HUDEP-2 (cell line): Measurements from ENCODE around the gene FSHB.
A peak's percentile ranks its signal among the peaks of the same experiment; 100 is the strongest.
"Not testable (repeated sequence)": the region's sequence is repeated elsewhere in the genome, so short reads cannot be mapped to it uniquely, and the experiment has no call there.

Experiments used
- DNase-seq, 76 experiments: peaks; one replicate each; lab custom pipeline; 2025; ENCODE audit not compliant: unreplicated experiment in 76 of 76; lab: John Stamatoyannopoulos, UW

The FSHB gene

DNA sequence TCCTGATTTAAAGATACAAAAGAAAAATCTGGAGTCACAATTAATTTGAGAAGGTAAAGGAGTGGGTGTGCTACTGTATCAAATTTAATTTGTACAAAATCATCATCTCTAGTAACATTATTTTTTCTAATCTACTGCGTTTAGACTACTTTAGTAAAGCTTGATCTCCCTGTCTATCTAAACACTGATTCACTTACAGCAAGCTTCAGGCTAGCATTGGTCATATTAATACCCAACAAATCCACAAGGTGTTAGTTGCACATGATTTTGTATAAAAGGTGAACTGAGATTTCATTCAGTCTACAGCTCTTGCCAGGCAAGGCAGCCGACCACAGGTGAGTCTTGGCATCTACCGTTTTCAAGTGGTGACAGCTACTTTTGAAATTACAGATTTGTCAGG lies at the start of gene FSHB:
Gene FSHB, plus strand, starts transcription at position 301 of the 400 bp plus-strand sequence. CDS start 889 bp downstream, outside the sequence.
- no peak for DNase-seq

DNA sequence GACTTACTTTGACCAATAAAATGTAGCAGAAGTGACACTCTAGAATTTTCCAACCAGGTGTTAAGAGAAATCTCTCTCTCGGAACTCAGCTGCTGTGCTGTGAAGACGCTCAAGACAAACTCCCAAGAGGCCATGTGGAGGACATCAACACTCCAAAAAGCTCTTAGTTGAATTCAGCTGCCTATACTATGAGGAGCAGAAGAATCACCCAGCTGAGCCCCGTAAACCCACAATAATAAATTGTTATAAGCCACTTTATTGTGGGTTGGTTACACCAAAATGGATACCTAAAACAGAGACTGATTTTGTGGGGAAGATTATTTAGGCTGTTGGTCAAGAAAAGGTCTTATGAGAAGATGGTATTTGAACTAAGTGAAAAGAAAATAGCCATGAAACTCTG lies 44.1 kb upstream of the FSHB start:
- DNase-seq = no peak

DNA sequence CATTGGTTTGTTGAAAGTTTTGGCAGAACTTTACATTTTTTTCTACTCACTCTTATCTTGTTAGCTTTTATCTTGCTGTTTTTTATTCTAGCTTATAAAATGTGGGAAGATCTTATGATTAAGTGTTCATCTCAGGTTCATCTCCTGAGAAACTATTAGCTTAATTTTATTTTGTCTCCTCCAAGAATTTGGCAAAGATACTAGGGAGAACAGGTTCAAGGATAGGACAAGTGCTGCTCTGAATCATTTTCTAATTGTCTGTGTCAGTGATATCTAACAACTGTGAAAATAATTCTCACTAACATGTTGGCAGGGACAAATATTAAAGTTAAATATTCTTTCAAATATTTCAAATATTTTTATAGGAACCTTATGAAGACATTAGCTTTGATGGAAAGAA lies 38.2 kb upstream of the FSHB start:
- DNase-seq = no peak

DNA sequence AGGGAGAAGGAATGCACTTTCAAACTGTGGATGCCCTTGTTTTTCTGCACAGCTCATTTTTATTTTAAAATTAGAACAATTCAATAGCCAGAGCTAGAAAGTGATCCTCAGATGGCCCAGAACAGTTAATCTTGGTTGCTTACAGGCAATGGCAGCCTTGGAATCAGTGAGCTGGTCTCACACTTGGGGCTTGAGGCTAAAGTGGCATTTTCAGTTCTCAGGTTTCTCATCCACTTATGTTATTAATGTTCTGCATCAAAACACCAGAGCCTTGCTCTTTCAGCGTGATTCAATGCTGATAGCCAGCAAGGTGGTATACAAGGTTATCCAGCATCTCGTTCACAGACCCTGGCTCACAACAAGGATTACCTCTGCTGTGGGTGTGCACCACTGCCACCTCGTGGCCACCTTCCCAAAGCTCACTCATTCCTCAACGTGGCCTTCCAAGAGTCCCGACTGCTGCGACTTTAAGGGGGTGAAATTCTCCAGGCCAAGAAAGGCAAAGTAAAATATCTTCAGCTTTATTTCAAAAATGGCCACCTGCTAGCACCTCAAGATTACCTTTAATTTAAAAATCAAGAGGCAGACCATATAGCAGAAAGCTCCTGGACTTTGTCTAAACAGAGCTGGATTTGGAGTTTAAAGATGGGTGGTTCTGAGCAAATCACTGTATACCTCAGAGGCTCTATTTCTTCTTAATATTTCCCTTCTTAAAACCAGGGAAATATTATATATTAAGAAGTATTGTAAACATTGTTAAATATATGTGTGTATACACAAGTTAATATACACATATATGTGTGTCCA lies 34.2 kb upstream of the FSHB start:
- peak in 30 of 76 experiments; percentile 0 to 50 (median 10) for DNase-seq

DNA sequence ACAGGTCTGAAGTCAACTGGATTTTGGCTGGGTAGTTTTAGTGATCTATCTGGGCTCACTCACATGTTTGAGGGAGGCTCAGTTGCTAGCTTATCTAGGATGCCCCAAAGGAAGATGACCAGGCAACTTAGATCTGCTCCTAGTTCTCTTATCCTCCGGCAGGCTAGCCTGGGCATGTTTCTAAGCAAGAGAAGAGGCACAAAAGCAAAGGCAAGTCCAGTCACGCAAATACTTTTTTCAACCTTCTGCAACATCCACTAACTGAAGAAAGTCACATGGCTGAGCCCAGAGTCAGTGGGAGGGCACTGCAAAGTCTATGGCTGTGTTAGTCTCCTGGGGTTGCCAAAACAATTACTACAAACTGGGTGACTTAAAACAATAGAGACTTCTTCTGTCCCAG lies 32.9 kb upstream of the FSHB start:
- peak in 11 of 76 experiments; percentile 0 to 37 (median 4) for DNase-seq

DNA sequence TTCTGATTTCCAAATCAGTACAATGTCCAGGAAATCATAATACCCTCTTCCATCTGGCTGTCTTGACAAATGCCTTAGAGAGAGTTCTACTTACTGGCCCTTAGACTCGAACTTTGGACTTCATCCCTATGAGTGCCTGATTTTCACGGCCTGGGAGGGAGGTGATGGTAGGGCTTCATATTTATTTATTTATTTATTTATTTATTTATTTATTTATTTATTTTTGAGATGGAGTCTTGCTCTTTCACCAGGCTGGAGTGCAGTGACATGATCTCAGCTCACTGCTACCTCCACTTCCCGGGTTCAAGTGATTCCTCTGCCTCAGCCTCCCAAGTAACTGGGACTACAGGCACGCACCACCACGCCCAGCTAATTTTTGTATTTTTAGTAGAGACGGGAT lies 27.8 kb upstream of the FSHB start:
- DNase-seq = not testable (repeated sequence)

DNA sequence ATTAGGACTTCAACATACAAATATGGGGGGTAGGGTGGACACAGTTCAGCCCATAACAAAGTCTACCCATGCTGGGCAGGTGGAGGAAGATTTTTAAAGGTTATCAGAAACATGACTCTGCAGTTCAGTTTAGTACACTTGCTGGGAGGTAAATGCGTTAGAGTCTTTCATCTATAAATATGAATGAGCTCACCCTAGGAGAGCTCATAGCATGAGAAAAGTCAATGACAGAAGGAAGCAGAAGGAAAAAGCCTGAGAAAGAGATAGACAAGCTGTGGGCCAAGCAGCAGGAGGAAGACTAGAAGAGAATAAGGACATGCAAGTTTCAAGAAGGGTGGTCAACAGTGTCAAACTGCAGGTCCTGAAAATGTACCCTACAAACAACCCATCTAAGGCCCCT lies 27.0 kb upstream of the FSHB start:
- DNase-seq = no peak

DNA sequence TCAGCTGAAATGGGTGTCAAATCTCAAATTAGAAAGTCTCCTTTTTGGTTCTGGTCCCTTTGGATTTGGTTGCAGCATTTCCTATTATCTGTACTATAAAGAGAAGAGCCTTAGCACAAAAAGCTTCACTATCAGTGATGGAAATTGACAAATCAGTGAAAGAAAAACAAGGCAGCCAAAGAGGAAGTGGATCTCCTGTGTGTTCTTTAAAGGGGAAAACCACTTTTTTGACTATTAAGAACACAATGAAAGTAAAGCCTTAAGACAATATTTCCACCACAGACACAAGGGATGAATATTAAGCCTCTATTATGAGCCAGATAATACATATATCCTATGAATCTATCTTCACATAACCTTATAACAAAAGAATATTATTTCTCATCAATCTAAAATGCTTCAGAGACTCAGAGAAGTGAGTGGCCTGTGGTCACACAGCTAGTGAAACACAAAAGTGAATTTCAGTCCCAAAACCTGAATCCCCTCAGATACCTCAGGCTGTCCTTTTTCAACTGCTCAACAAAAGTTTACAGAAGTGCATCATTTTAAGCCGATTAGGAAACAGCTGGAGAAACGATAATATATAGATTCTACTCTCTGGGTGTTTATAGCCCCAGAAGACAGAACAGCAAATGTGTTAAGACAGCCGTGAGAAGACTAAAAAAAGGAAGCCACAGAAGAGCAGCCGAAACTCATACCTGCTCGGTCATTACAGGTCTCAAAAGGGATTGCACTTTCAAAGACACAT lies 24.4 kb upstream of the FSHB start:
- no peak for DNase-seq

DNA sequence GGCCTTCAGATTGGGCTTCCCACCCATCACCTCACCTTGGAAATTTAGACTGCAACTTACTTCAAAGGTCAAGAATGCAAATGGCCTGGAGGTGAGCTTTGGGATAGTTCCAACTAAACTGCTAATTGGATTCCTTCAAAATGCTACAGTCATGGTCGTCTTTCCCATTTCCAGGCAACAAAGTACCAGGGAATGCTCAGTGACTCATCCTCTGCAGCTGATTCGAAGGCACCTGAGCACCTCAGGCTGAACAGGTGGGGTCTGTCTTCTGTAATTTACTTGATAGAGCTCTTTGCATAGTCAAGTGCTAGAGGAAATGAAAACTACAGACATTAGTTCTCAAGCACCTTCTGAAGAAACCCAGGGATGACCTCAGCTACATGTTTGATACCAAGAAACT lies 20.5 kb upstream of the FSHB start:
- no peak for DNase-seq

DNA sequence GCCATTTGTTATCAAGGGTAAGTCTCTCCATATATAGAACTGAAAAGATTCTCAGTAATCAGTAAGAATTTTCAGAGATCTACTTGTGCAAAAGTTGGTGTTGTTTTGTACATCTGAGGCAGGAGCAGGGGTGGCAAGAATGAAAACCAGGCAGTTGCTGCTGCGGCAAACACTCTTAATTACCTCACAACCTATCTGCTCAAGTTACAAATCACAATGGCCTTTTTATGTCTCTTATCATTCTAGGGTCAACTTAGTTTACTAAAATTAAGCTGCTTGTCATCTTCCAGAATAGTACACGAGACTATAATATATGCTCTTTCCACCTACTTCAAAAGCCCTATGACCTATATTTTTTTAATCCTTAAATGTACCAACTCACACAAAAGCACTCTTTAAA lies 14.3 kb upstream of the FSHB start:
- no peak for DNase-seq

DNA sequence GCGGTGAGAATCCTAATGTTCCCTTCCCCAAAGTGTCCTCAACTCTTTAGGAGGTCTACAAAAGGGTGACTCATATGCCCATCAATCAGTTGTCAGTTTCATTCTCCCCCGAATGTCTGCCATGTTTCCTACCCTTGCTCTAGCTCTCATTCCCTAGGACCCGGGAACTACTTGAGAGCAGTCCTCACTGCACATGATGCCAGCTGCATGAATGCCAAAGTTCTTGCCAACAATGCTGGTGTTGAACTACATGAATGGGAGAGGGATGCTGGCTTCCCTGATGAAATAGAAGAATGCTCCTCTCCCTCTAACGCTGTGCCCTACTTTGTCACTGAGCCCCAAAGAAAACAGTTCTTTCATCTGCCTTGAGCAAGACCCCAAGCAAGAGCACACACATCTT lies 12.5 kb upstream of the FSHB start:
- no peak for DNase-seq

DNA sequence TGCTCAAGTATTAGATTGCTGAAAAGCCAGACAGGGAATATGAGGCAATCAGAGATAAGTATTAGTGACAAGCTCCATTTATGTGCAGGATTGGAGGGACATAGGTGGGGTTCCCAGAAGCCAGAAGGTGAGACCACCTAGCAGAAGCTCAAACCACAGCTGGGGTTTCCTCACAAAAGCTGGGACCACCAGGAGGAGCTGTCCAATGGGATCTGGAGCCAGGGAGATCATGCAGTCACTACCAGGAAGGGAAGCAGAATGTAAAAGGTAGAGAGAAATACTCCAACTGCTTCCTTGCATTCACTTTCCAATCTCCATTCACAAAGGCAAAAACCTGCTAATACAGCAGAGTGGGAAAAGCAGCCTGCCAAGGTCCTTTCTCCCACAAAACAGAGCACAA lies 5.2 kb upstream of the FSHB start:
- no peak for DNase-seq

DNA sequence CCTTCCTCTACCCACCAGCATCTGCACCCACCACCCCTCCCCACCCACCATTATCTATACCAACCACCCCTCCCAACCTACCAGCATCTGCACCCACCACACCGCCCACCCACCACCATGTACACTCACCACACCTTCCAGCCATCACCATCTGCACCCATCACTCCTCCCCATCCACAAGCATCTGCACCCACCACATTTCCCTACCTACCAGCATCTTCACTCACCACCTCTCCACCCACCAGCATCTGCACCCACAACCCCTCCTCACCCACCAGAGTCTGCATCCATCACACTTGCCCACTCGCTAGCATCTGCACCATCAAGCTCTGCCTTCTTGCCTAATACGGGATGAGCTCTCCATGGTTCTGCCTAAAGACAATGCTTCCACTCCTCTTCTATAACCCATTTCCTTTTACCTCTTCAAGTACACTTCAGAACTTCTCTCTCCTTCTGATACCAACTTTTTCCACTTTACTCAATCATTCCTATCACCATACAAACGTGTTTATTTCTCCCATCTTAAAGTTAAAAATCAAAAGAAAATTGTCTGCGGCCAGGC lies 2.4 kb upstream of the FSHB start:
- DNase-seq = no peak

DNA sequence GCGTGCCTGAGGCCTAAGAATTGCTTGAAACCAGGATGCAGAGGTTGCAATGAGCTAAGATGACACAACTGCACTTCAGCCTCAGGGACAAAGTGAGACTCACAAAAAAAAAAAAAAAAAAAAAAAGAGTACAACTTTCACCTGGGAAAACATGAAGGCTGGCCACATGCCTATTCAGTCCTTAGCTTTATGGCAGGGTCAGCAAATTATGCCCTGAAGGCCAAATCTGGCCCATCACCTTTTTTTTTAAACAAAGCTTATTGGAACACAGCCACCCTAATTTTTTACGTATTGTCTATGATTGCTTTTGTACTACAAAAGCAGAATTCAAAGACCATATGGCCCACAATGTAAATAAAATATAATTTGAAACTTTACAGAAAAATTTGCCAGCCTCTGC lies 8.2 kb downstream of the FSHB start:
- no peak for DNase-seq

DNA sequence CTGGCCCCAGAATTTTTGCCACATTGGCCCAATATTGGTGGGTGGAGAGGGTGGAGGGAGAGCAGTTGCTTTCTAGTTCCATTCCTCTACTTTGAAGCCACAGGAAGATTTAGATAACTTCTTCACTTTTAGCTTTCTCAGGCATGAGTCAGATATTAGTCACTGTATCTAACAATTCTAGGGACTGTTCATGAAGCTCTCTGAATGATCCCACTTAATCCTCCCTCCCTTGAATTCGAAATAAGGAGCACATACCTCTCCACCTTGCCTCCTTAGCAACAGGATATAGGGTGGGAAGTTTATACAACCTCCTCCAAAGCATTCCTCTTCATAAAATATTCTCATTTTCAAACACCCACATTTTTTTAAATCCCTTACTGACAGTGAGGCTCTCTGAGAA lies 13.5 kb downstream of the FSHB start:
- DNase-seq = no peak

DNA sequence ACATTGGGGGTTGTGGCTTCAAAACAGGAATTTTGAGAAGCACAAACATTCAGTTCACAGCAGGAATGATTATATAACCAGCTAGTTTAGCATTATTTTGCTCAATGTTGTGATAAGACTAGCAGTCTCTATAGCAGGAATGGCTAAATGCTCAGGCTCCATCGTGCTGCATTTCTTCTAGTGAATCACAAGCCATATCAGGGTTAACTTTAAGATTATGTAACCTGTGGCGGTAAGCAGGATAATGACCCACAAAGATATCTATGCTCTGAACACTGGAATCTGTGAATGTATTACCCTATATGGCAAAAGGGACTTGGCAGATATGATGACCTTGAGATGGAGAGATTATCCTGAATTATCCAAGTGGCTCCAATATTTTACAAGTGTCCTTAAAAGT lies 14.8 kb downstream of the FSHB start:
- no peak for DNase-seq

DNA sequence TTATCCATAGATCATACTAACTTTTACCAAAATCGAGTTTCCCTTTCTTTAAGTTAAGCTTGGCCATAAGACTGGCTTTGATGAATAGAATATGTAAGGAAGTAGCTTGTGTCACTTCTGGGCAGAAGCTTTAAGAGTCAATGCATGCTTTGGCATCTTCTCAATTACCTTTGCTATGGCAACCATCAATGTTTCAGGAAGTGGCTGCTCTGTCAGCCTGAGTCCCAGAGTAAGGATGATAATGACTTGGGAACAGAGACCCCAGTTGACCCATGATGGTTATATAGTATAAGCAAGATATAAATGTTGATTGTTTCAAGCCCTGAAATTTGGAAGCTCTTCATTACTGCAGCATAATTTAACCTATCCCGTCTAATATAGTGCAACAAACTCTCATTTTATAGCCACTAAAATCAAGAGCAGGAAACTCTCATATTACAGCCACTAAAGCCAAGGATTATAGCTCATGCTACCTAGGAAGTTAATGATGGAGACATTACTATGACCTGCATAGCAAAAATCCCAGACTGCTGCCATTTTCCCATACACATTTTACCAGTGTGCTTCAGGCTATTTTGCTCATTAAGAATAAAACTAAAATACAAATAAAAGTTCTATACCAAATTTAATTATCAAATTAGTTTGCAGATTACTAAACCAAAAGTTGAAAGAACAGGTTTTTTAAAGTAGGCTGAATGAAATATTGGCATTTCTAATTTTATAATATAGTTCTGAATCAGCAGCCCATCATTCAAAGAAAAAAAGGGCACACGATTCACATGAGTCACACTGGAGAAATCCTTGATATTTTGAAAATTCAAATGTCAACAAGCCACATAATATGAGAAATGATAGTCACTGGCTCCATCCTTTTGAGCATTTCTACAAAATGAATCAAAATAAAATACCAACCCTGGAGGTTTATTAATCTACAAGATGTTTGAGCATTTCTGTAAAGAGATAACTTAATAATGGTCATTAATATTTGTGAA lies 23.8 kb downstream of the FSHB start:
- DNase-seq = no peak

DNA sequence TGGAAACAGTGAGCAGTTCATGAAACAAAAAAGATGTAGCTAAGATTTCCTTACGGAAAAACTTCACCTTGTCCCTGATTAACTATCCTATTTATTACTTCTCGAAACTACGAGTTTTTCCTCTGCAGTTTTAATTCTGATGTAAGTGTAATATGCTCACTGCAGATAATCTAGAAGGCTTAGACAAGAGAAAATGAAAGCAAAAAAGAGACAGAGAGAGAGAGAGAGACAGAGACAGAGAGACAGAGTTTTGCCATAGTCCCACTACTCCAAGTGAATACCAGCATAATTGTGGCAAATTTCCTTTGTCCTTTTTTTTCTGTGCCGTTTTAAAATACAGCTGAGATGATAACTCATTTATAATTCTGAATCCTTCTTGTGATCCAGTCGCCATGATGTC lies 24.8 kb downstream of the FSHB start:
- DNase-seq = no peak

DNA sequence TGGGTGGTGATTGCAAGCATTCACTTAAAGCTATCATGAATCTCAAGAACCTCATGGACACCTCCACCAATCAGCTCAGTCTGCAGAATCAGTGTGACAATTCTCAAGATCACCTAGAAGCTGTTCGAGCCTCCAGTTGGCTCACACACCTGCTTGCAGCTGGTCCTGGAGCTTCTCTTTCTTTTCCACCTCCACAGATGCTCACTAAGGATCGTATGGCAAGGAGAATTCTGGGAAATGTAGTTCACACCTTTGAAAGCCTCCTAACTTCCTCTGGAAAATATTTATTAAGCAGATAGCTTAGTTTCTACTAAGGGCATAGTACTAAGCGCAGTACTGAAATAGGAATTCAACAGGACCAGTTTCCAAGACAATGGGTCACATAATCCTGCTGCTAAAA lies 26.2 kb downstream of the FSHB start:
- no peak for DNase-seq

DNA sequence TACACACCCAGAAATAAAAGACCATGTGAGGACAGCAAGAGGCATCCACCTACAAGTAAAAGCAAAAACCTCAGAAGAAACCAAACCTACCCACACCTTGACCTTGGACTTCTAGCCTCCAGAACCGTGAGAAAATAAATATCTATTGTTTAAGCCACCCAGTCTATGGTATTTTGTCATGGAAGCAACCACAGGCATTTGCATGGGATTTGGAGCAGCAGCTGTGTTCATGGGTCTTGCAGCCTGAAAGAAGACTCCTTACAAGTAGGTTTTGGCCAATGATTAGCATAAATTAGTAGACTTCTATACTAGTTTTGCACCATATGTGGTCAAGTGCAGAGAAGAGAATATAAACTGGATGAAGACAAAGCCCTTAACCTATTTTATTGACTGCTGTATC lies 27.9 kb downstream of the FSHB start:
- no peak for DNase-seq

DNA sequence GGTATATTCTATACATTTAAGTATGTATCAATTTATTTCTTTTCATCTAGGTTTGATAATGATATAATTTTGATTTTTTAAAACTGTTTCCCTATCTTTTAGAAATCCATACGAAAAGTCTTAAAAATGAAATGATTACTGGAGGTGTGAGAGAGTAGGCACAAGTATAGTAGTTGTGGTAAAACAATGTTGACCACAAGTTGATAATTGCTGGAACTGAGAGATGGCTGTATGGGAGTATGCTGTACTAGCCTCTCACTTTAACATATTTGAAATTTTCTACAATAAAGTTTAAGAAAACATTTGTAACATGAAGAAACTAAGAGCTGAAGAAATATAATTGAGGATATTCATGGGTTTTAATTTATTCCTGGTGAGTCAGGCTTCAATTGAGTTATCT lies 30.0 kb downstream of the FSHB start:
- no peak for DNase-seq
